Measurements from ENCODE around the gene PI16.

DNA sequence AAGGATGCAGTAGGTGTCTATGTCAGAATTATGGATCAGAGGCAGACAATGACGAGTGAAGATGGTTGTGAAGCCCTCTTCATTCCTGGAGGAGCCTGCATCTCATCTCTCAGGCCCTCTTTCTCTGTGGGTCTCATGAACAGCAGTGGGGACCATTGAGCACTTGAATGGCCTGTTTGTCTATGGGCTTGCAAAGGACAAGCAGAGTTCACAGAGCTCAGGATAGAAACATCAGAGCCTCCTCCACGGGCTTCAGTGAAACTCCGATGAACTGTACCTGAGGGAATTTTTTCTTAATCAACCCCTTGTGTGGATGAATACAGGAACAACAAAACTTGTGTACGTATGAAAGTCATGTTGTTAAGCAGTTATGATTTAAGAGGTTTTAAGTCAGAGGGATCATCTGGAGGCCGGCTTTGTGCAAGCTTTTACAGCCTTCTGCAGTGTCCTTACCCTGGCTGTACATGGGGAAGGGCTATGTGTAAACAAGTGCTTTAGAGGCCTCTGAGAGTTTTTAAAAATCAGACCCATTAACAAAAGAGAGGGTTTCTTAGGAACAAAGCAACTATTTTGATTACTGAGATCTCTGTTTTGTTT, 29.7 kb upstream of the PI16 start:
- TF ChIP-seq CTCF (IDR thresholded peaks at IDR 0.05) (no peak), POLR2A (IDR thresholded peaks at IDR 0.05; ENCODE audit: low read depth) (no peak), EP300 (IDR thresholded peaks at IDR 0.05) (no peak), POLR2AphosphoS5 (IDR thresholded peaks at IDR 0.05) (no peak)
